HepG2 (cell line): ENCODE results near the gene TALDO1.

Experiments used
- ATF2 ChIP-seq: sonication (generic); formaldehyde crosslinking; IDR thresholded peaks from 2 replicates; pipeline ENCODE4 v1.4.0; 2020; ENCODE audit warnings: missing genetic modification reagents
- ATF7-NPFF ChIP-seq: sonication (generic); formaldehyde crosslinking; IDR thresholded peaks from 2 replicates; pipeline ENCODE4 v1.8.1; 2023; ENCODE audit warnings: mild to moderate bottlenecking, low read depth, missing genetic modification reagents, moderate library complexity
- CAMTA2 ChIP-seq: sonication (generic); formaldehyde crosslinking; IDR thresholded peaks from 2 replicates; pipeline ENCODE4 v1.4.0; 2020; ENCODE audit warnings: mild to moderate bottlenecking, missing genetic modification reagents, borderline replicate concordance
- NFIC ChIP-seq: IDR thresholded peaks from 2 replicates; pipeline ENCODE4 v1.6.1; 2012; ENCODE audit warnings: mild to moderate bottlenecking, low read length, inconsistent platforms
- POLR2AphosphoS2 ChIP-seq: IDR thresholded peaks from 2 replicates; pipeline ENCODE4 v1.6.1; 2011; ENCODE audit warnings: low read depth, low read length, improper control_type of control experiment
- PTBP1 ChIP-seq: fragments of 200-400 bp; formaldehyde crosslinking; IDR thresholded peaks from 2 replicates; pipeline ENCODE4 v1.6.1; 2018; ENCODE audit warnings: low read length, low read depth; ENCODE audit not compliant: poor library complexity, severe bottlenecking
- RAD51 ChIP-seq: fragments of 450-650 bp; IDR thresholded peaks from 2 replicates; pipeline ENCODE4 v1.6.1; 2016; ENCODE audit warnings: borderline replicate concordance
- STAT6 ChIP-seq: sonication (generic); formaldehyde crosslinking; IDR thresholded peaks from 2 replicates; pipeline ENCODE4 v1.4.0; 2020; ENCODE audit warnings: missing genetic modification reagents, mild to moderate bottlenecking, borderline replicate concordance
- ZBTB8A ChIP-seq: sonication (generic); formaldehyde crosslinking; IDR thresholded peaks from 2 replicates; pipeline ENCODE4 v1.4.0; 2020; ENCODE audit warnings: mild to moderate bottlenecking, low read depth, missing genetic modification reagents, borderline replicate concordance
- ZFX ChIP-seq: sonication (generic); formaldehyde crosslinking; IDR thresholded peaks from 2 replicates; pipeline ENCODE4 v1.4.0; 2020; ENCODE audit warnings: mild to moderate bottlenecking, low read depth, missing genetic modification reagents, moderate library complexity
- ZNF496 ChIP-seq: sonication (generic); formaldehyde crosslinking; IDR thresholded peaks from 2 replicates; pipeline ENCODE4 v1.8.1; 2023; ENCODE audit warnings: mild to moderate bottlenecking, moderate library complexity, missing genetic modification reagents; ENCODE audit not compliant: insufficient replicate concordance
- ZNF776 ChIP-seq: sonication (generic); formaldehyde crosslinking; IDR thresholded peaks from 2 replicates; pipeline ENCODE4 v1.4.0; 2020; ENCODE audit warnings: mild to moderate bottlenecking, missing genetic modification reagents
- TF ChIP-seq, protein P1 (sequence below): sonication (generic); formaldehyde crosslinking; IDR thresholded peaks from 2 replicates; pipeline ENCODE4 v1.5.0; 2020; ENCODE audit warnings: mild to moderate bottlenecking, missing genetic modification reagents, moderate library complexity

DNA sequence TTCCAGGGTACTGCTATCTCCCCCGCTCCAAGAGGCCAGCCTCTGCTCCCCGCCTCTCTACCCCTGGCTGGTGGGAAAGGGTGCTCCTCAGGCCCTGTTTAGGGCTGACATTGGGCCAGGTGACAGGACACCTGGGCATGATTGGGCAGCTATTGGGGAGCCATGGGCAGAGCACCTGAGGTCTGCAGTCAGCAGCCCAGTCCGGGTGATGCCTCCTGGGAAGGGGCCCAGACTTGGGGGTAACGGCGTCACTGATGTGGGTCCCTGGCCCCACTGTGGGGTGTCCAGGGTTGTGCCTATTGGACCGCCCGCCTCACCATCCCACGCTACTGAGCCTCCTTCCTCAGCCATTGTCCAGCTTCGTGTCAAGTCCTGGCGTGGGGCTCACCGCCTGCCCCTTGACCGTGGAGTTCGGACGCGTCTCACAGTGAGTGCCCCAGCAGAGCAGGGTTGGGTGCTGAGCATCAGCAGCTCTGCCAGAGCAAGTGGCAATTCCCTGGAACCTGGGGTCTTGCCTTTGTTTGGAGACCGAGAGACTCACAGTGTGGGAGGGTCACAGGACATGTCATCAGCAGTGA is 32.8 kb downstream of the TALDO1 start:
- TF ChIP-seq CAMTA2 (CRISPR knock-in tag) (no peak), ATF7-NPFF (CRISPR knock-in tag) (no peak), ZFX (CRISPR knock-in tag) (no peak), STAT6 (CRISPR knock-in tag) (no peak), ZNF496 (CRISPR knock-in tag) (no peak), PTBP1 (no peak), RAD51 (no peak), ATF2 (no peak), ZBTB8A (CRISPR knock-in tag) (no peak), ZNF776 (no peak), POLR2AphosphoS2 (no peak), NFIC (no peak)
- TF ChIP-seq, protein P1, sequence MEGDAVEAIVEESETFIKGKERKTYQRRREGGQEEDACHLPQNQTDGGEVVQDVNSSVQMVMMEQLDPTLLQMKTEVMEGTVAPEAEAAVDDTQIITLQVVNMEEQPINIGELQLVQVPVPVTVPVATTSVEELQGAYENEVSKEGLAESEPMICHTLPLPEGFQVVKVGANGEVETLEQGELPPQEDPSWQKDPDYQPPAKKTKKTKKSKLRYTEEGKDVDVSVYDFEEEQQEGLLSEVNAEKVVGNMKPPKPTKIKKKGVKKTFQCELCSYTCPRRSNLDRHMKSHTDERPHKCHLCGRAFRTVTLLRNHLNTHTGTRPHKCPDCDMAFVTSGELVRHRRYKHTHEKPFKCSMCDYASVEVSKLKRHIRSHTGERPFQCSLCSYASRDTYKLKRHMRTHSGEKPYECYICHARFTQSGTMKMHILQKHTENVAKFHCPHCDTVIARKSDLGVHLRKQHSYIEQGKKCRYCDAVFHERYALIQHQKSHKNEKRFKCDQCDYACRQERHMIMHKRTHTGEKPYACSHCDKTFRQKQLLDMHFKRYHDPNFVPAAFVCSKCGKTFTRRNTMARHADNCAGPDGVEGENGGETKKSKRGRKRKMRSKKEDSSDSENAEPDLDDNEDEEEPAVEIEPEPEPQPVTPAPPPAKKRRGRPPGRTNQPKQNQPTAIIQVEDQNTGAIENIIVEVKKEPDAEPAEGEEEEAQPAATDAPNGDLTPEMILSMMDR (CRISPR knock-in tag) = no peak
